Measurements from ENCODE around the gene TMSB4X. TPM values are rescaled to one million over a fixed set of nuclear protein-coding genes. Genes with fewer than 3 reads are reported as not detected.

TMSB4X gene
- total RNA-seq, 1 donor from 2014 or later = 442 TPM

DNA sequence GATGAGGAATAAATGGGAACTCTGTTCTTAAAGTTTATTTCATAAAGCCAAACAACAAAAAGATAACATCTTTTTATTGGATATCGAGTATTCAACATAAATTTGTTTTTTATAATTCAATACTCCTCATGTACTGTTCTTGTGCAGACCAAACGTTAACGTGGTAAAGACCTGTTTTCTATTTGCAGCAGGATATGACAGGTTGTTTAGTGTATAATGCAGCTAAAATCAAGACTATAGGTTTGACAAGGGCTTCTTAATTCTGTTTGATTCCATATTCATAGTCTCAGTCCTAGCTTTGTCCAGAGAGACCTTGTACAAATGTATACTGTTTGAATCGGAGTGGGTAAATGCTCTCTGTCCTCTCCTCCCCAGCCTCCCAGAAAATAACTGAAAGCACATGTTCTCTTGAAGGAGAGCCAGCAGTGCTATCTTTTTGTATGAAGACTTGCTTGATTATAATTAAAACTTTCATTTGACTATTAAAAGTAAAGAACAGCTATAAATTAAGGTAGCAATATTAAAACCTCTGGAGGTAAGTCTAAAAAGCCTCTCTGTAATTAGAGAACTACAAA, 17.7 kb downstream of the TMSB4X start:
- no peak for ATAC-seq
- DNase-seq (ENCODE audit: low spot score) = no peak

DNA sequence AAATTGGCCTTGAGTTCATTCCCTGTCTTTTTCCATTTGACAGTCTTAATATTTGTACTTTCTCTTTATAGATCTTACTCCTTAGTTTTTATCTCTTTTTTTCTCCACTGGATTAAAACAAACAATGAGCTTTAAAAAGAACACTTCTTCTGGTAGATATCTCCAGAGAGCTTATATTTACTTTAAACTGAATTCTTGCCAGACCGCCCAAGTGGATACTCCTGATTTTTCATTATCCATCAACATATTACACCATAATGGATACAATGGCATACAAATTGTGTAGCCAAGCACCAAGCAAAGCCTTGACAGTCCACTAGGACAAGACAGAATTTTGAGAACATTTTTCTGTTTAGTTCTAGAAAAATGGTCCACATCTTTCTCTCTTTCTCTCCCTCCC, 18.9 kb downstream of the TMSB4X start:
- no peak for DNase-seq (ENCODE audit: low spot score)
- no peak for ATAC-seq

DNA sequence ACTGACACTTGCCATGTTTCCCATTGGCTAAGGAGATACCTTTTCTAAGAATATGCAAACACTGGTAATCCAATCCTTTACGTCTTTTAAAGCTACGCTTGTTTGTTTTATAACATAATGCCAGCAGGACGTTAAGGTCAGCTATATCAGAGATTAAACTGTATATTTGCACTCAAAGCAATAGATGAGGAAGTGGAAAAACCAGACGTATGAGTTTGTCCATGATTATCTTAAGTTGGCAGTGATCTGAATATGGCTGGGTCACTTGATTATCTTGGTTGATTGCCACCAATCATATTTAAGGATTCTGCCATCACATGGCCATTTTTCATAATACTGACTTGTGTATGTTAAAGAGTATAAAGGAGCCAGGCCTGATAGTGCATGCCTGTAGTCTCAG, 19.4 kb downstream of the TMSB4X start:
- no peak for ATAC-seq

DNA sequence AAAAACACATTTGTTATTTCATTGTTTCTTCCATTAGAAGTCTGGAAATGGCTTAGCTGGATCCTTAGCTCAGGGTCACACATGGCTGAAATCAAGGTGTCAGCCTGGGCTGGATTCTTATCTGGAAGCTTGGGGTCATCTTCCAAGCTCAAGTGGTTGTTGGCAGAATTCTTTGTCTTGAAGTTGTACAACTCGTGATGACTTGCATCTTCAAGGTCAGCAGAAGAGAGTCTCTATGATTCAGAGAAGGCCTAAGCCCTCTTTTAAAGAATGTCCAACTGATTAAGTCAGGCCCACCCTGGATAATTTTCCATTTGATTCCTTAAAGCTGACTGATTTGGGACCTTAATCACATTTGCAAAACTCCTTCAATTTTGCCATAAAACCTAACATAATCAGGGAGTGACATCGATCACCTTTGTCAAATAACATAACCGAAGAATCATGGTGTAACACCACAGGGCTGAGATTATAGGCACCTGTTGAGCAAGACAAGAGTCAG, 22.1 kb downstream of the TMSB4X start:
- ATAC-seq = no peak
- DNase-seq (ENCODE audit: low spot score) = no peak

More for the DNA sequence above, 19.4 kb downstream of the TMSB4X start:
- no peak for DNase-seq (ENCODE audit: low spot score)

DNA sequence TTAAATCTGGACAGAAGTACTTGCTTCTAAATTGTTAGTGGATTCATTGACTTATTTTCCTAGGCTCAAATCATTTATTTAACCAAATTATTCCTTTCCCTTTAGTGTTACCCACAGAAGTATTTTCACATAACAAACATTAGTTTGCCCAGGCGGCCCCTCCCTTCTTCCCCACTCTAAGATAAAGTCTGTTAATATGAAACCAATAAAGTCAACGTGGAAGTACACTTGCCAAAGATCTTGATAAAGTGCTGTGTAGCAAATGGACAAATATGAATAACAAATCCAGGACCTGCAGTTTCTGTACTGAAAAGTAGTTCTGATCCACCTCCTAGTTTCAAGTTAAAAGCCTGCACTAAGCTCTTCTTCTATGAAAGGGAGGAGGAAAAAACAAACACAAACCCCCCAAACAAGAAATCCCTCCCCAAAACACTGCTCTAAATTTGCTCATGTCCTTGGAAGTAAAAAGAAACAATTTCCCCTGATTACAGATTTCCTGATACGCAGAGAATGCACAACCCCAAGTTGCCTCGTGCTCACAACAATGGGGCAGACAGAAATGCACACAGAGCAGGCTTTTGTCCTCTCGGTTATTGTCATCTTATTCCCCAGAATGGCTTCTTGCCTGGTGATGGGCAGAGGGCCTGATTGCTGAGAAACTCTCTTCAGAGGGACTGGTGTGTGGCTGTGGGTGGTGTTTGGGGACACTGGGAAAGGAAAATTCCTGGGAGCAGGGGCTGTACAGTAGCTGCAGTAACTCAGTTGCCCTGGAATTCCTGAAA, 23.2 kb downstream of the TMSB4X start:
- ATAC-seq = peak; percentile 86
- no peak for DNase-seq (ENCODE audit: low spot score)

DNA sequence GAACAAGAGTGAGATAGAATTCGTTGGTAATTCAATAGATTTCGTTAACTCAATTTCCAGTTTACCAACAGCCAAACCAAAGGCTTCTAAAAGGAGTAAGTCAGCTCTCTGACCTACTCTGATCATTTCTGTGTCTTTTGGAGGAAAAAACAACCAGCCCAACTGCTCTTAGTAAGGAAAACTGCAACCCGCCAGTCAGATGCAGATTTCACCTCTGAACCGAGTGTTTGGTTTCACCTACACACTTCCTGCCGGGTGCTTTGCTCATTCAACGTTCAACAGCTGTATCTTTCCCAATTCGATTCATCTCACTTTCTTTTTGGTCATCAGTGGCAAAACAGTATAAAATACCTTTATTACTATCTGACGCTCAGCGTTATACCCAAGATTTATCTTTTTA, 24.5 kb downstream of the TMSB4X start:
- no peak for DNase-seq (ENCODE audit: low spot score)
- ATAC-seq = peak; percentile 56

DNA sequence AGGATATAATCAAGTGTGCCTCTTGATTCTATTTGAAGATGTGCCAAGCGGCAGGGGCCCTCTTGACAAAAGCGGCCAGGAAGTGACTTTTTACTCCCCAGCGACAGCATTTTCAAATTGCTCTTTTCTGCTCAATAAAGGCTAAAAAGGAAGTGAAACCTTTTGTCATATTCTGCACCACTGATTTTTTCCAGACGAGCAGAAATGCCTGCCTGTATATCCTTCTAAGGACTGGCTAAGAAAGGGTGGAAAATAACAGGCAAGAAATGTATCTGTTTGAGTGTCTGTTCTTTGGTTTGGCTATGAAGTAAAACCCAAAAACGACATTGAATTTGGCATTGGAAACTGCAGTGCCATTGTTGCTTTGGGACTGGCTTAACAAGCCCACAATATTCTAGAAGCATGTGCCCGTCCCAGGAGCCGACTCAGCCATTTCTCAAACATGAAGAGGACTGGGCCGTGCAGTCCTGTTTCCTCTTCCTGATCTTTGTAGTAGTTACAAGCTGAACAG, 25.4 kb downstream of the TMSB4X start:
- no peak for DNase-seq (ENCODE audit: low spot score)
- no peak for ATAC-seq

DNA sequence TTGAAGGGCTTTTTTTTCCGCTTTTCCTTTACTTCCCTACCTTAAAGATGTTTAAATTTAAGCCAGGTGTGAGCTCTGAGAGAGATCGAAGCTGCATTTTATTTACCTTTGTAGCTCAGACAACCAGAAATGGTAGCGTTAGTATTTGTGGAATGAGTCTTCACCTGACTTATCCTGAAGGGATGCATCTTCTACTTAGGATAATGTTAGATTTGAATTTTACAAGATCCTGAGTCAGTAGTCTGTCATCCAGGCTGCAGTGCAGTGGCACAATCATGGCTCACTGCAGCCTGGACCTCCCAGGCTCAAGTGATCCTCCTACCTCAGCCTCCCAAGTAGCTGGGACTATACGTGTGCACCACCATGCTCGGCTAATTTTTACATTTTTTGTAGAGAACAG, 26.2 kb downstream of the TMSB4X start:
- ATAC-seq (no peak), DNase-seq (ENCODE audit: low spot score) (no peak)

DNA sequence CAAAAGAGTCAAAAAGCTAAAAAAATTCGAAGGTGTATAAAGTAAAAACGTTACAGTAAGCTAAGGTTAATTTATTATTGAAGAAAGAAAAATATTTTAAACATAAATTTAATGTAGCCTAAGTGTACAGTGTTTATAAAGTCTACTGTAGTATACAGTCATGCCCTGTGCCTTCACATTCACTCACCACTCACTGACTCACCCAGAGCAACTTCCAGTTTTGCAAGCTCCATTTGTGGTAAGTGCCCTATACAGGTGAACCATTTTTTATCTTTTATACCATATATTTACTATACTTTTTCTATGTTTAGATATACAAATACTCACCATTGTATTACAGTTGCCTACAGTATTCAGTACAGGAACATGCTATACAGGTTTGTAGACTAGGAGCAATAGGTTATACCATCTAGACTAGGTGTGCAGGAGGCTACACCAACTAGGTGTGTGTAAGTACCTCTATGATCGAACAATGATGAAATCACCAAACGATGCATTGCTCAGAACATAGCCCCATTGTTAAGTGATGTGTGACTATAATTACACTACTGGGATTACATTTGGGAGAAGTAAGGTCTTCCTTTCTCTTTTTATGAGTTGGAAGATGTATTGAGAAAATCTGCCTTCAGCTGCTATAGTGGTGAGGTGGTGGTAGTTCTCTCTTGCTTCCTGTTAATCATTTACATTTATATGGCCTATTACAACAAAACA, 27.2 kb downstream of the TMSB4X start:
- no peak for ATAC-seq
- DNase-seq (ENCODE audit: low spot score) = no peak

DNA sequence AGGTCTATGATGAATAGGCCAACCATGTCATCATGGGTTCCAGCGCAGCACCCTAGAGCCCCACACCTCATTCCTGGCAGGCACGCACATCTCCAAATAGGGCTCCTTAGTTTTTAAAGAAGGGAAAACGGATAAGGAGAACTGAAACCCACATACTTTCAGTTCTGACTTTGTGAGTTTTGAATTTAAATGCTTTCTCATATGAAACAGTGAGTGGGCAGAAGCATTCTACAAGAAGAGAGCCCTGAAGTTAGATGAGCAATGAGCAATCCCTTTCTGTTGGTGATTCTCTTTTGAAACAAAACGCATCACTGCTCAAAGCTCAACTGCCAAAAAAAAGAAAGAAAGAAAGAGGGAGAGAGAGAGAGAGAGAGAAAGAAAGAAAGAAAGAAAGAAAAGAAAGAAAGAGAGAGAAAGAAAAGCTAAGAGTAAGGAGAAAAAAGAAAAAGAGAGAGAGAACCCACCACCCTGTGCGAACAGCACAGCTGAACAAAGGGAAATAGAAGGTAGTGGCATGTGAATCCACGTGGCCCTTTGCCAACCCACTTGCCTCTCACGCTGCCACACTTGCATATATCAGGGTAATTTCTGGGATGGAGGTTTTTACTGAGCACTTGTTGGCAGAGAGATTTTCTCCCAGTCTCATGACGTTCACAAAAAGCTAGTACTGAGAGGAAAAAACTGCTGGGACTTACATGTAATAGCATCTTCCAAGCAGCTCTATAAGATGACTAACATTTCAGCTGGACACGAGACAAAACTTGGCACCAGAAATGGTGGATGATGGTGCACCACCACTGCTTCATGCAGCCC, 31.0 kb downstream of the TMSB4X start:
- DNase-seq (ENCODE audit: low spot score) (no peak), ATAC-seq (no peak)

DNA sequence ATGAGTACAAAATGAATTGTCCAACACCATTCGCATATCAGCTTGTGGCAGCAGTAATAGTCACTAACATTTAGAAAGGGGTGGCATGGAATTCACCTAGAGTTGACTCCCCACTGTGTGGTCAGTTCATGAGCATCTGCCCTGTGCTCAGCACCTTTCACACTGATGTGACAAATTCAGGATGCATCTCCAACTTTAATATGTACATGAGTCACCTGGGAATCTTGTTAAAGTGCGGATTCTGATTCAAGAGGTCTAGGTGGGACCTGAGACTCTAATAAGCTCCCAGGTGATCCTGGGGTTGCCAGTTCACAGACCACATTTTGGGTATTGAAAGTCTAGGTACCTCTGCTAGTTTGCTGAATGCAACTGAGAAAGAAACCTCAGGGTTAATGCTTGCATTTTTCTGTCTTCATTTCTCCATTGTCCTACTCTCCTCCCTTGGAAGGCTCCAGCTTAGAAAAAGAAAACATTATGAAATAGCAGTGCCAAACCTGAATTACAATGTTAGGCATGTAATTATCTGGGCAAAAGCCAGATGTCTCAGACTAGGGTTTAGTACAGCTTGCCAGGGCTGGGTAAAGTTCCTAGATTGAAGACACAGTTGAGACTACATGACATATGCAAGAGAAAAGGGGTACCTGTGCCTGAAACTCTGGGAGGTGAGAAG, 32.7 kb downstream of the TMSB4X start:
- DNase-seq (ENCODE audit: low spot score) = no peak

DNA sequence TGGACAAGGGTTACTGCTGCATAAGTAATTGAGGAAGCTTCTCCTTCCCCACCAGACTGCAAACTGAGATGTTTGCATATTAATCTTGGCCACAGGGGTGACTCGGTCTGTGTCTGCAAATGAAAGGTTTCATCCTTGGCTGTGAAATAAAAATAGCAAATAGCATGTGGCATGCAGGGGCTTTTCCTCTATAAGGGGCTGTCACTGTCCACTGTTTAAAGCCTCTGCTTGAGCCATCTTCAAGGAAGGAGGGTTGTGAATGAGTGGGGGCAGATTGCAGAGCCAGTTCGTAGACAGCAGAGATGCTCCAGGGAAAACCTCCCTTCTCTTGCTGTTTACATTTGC, 33.3 kb downstream of the TMSB4X start:
- ATAC-seq = no peak
- no peak for DNase-seq (ENCODE audit: low spot score)

More for the DNA sequence above, 32.7 kb downstream of the TMSB4X start:
- ATAC-seq = peak; percentile 69

DNA sequence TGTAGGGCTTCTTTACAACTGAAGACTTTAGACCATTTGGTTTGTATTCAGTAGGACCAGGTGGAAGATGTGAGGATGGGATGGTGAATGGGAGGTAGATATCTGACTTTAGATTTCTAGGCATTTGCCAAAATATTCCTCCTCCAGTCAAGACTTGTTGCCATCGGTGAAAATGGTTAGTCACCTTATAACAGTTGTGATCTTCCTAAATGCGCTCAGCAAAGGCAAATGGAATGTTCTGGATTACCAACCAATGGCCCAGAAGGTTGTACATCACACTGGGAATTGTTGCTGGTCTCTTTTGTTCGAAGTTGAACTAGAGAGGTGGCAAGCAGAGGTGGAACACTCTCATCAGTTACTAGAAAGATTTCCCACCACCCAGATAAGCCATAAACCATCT, 33.9 kb downstream of the TMSB4X start:
- ATAC-seq (no peak), DNase-seq (ENCODE audit: low spot score) (no peak)

DNA sequence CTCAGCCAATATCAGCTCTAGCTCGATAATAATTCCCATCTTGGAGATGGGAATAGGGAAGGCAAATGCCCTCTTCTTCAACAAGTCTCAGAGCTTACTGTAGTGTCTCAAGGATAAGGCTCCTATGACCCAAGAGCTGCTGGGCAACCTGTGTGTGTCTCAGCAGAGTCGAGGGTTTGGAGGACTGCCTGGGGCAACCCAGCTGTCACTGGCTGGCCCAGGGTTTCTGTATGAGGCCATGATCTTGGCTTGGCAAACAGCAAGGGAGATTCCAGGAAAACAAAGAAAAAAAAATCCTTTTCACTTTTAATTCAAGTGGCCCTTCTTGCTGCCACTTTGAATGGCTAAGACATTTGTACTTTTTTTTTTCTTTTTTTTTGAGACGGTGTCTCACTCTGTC, 34.4 kb downstream of the TMSB4X start:
- no peak for DNase-seq (ENCODE audit: low spot score)
- ATAC-seq = no peak

DNA sequence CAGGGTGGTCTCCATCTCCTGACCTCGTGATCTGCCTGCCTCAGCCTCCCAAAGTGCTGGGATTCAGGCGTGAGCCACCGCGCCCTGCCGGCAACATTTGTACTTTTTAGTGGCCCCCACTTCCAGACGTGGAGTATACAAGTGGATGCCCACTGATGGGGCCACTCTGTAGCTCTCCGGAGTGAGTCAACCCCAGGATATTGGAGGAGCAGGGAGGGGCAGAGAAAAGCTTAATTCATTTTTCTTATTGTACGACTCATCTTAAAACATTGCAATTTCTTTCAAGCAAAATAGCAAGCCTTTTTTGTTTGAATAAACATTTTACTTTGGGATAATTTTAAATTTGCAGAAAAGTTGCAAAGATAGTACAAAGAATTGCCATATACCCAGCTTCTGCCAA, 34.9 kb downstream of the TMSB4X start:
- ATAC-seq = no peak
- DNase-seq (ENCODE audit: low spot score) = no peak

DNA sequence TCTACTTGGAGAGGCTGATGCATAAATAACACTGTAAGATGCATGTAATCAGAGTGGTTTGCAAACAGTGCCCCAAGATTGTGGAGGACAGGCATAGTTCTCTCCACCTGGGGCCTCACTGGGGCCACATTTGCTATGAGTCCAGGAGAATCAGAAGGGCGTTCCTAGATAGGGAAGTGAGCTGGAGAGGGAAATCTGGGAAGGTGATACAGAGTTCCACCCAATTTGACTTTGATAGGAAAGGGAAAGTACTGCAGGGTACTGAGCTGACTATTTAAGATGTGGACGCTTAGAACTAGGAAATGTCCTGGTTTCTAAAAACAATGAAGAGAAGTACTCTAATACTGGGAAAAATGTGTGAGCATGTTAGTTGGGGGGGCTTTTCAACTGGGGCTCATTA, 35.6 kb downstream of the TMSB4X start:
- no peak for ATAC-seq
- no peak for DNase-seq (ENCODE audit: low spot score)

DNA sequence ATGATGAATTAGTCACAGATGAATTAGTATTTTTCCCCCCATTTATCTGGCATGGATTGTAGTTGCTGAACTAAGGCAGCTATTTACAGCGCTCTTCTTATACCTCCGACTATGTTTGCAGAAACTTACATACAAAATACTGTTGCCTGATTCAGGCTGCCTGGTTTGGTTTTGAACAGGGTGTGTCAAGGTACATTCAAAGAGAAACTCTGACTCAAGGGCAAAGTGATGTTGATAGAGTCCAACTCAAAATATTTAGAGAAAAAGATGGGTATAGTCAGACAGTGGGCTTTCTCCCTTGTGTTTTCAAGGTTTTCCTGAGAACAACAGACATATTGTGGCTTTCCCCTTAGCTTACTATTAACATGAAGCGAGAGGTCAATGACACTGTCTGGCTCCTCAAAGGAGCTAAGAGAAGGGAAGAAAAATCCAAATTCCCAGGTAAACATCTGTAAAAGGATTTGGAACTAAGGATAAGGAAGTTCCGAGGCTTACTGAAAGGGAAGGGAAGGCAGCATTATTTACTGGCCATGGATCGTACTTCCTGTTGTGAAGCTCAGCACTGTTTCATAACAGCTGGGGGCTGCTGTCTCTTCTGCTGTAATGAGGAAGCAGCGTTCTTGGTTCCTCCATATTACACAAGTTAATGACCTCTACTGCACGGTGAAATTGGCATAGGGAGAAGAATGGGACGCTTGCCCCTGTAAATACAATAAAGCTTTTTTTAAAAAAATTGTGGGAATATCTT, 38.6 kb downstream of the TMSB4X start:
- DNase-seq (ENCODE audit: low spot score) (no peak), ATAC-seq (peak; percentile 54)

DNA sequence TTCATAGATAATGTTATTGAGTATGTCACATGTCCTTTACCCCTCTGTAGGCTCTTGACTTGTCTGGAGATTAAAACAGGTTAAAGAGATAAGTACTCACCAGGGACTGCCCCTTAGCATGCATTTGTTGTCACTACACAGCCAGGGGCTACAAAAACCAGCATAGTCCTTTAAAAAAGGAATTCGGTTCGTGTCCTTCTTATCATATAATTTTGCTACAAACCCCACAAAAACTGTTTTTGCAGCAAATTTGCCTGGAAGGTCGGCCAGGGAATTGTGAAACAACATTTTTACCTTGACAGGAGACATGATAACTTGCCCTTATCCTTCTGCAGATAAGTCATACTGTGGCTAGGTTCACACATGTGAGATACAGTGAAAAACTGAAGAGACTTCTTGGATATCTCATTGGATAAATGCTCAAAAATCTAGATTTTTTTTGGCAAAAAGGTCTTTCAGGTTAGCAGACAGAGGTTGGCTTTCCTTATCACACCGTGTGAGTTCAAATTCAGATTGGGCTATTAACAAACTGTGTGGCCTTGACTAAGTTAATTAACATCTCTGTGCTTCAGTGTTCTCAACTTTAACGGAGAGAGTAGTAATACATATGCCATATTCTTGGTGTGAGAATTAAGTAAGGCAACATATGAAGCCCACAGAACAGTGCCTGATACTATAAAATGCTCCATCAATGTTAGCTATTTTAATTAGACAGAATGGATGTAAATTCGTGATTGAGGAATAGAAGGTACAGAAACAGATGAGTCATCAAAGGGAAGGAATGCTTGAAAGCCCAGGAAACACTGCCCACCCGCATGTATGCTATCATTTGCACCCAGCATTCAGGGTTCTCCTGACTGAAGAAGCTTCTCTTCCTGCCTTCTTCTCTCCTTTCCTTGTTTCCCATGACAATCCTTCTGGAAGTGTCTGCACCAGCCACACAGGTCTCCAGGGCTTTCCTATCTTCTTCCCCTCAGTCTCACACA, 39.5 kb downstream of the TMSB4X start:
- DNase-seq (ENCODE audit: low spot score) = no peak
- ATAC-seq = no peak
